HK-2 (cell line): ENCODE data around the gene CX3CR1.

ENCODE experiments used
- DNase-seq: peaks from one replicate; pipeline ENCODE4 v3.0.0-alpha.2; 2018; ENCODE audit not compliant: unreplicated experiment

The CX3CR1 gene

GRCh38 chr3:39222939-39223338 is 56.9 kb downstream of the CX3CR1 start:
- DNase-seq, result no peak

DNA sequence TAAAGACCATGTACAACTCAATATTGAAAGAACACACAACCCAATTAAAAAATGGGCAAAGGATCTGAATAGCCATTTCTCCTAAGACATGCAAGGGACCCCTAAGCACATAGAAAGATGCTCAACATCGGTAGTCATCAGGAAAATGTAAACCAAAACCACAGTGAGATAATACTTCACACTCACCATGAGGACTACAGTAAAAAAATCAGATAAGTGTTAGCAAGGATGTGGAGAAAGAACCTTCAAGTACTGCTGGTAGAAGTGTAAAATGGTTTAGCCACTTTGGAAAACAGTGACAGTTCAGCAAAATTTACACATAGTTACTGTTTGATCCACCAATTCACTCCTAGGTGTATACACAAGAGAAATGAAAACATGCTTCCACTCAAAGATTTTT is 57.4 kb downstream of the CX3CR1 start:
- DNase-seq, result no peak

- DNase-seq, result no peak
These were observed 58.7 kb downstream of the CX3CR1 start for GRCh38 chr3:39221141-39221530.

DNA sequence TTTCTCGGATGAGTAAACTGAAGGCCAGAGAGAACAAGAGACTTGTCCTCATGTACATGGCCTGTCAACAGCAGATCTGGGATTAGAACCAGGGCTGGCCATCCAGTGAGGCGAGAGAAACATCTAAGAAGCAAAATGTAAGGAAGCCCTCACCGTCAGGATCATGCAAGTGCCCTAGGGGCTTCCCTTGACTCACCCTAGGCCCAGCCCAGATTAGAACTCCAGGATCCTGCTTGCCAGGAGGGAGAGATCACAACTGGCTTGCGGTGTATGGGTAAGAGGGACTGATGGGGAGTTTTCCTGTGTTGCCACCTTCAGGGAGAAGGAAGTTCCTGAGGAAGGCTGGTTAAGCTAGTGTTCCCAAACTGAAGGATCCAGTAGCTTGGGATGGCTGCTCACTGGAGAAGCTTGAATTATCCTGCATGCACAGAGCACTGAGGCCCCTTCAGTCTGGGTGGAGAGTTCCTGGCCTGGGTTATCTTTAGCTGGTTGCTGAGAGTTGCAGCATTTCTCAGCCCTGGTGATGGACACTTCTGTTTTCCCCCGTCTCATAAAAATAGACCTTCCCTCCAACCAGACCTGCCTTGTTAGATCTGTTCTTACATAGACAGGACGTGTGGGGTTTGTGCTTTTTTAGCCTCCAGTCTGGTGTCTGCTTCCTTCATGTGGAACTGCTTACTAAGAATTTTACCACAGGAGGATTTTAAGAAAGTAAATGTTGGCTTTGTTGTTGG is 59.3 kb downstream of the CX3CR1 start:
- no peak for DNase-seq

DNA sequence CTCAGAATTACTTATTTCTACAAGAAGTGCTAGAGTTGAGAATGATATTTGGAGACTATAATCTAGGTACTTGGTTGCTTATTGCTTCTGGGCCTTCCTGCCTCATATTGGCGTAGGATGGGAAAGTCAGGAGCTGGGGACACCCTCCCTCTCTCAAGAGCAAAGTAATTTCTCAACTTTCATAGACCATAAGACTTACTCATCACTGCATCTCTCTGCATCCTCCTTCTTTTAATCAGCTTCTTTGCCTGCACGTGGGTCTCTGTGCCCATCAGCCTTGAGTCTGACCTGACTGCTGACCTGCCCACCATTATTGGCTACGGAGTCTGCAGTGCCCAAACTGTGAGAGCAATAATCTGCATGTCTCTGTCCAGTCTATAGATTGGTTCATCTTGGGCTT is 60.1 kb downstream of the CX3CR1 start:
- no peak for DNase-seq

- DNase-seq, result no peak
These were observed 63.6 kb downstream of the CX3CR1 start for GRCh38 chr3:39216176-39216790.

DNA sequence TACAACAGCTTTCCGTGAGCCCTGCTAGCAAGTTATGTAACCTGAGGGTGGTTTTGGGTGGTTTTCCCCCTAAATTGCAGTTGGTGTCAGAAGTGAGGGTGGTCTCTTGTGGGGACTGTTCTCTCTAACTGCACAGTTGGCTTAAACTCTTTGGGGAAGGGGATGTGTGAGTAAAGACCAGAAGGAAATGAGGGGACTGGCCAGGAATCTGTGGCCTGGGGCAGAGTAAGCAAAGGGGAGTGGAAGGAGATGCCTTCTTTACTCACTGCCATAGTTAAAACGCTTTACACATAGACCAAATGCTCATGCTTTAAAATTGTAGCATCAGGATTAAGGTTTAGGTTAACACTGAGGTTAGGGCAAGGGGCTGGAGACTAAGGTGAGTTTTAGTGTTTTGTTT is 66.2 kb downstream of the CX3CR1 start:
- no peak for DNase-seq
